GM18507 (cell line): Measurements from ENCODE around the gene ABCC5.
A peak's percentile ranks its signal among the peaks of the same experiment; 100 is the strongest.
"Not testable (repeated sequence)": the region's sequence is repeated elsewhere in the genome, so short reads cannot be mapped to it uniquely, and the experiment has no call there.

Experiments
- DNase-seq: peaks from one replicate; pipeline ENCODE4 v3.0.0; 2011; ENCODE audit warnings: low read depth; ENCODE audit not compliant: insufficient read length; ENCODE audit errors: extremely low spot score
- FAIRE-seq: peaks from 2 replicates; lab custom pipeline; 2011; peaks lifted over from hg19 to GRCh38; lab: Jason Lieb, UNC

The ABCC5 gene

DNA sequence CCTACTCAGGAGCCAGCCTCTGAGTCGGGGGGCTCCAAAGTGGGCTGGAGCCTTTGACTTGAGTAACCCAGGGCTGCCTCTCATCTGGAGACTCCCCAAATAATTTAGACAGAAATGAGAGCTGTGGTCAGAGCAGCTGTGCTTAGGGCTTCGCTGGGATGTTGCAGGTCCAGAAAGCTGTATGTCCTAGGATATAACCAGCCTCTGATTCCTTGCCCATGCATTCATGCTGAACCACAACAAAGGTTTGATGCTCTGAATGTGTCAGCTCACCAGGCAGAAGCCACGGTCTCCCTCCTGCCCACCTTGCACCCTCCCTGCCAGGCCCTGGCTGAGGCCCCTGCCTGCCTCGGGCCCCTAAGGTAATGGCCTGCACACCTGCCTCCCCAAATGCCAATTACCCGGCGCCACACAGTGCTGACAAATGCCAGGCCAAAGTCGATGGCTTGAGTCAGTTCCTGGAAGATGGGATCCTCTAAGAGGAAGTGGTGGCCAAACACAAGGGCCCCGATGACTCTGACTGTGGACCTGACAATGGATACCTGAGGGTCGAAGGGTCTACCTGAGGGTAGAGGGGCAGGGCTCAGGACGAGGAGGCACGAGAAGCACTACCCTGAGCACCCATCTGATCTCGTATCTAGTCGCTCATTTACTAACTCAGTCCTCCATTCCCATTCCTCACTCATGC is 111.3 kb downstream of the ABCC5 start:
- FAIRE-seq = no peak

DNA sequence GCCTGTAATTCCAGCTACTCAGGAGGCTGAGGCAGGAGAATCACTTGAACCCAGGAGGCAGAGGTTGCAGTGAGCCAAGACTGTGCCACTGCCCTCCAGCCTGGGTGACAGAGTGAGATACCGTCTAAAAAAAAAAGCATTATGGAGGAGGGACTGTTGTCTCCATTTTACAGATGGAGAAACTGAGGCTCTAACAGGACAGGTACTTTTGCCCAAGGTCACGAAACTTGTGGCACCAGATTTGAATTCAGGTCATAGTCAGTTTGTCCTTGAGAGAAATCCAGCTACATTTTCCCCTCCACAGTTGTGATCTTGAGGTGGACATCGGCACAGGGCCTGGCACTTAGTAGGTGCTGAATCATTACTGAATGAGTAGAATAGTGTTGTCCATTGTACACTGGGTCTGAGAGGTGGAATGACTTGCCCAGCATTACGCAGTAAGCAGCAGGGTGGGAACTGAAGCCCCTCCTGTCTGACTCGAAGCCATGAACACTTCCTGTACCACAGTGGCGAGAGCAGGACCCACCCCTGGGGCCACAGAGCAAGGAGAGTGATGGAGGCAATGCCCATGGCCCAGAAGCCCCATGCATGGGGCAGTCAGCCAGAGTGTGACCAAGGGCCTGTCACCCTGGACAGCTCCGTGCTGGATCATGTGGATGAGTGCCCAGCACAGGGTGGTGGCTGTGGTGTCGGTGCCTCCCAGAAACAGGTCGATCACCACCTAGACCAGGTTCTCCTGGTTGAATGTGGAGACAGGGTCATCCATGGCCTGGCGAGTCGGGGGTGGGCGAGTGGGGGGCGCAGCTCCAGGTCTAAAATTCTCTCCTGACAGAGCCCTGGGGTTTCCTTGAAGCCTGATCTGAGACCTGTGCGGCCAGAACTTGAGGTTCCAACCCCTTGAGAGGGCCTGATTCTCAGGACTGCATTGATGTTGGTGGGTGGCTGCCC is 112.6 kb downstream of the ABCC5 start:
- FAIRE-seq (no peak), DNase-seq (no peak)

More for the DNA sequence above, 111.3 kb downstream of the ABCC5 start:
- DNase-seq = no peak

DNA sequence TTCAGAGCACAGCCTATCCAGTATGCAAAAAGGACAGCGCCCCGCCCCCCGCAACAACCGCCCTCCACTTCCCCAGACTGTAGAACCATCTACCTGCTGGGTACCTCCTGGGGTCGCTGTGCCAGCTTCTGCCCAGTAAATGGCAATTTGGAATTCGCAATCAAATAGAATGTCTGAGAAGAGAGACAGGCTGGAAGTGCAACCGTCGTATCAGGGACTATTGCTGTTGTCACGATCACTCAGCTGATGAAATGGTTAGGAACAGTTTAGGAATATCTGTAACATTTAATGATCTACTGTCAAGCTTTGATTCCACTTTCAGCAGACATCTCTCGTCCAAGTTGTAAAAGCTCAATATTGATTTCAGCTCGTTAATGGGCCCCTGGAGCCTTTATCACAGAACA is 119.7 kb downstream of the ABCC5 start:
- no peak for DNase-seq
- FAIRE-seq = no peak

DNA sequence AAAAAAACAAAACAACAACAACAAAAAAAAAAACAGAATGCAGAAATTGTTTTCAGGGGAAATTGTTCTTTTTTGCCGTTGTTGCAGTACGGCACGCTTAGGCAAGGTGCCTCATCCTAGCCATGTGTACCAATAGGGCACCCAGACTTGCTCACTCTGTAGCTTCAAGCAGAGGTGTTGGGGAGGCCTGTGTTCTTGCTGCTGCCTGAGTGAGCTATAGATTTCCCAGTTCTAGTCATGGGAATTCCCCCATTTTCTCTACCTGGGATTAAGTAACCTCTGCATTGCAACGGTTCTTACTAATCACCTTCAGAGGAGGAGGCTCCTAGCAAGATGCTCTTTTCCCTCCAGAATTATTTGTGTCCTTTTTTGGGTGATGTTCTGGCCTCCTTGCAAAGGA is 120.1 kb downstream of the ABCC5 start:
- no peak for FAIRE-seq
- no peak for DNase-seq

DNA sequence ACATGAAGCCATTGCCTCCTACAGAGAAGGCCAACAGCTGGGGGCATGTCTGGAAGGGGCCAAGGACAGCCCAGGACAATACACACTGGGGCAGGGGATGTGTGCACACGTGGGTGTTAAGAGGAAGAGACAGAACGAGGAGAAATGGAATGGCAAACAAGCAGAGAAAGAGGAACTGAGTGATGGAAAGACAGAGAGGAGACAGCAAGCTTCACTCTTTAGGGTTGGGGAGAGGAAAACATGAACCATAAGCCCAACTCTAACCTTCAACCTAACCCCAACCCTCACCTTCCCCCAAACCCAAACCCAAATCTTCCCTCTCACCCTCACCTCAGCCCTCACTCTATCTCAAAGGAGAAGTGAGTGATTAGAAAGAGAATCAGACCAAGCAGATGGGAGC is 121.1 kb downstream of the ABCC5 start:
- DNase-seq (no peak), FAIRE-seq (no peak)

DNA sequence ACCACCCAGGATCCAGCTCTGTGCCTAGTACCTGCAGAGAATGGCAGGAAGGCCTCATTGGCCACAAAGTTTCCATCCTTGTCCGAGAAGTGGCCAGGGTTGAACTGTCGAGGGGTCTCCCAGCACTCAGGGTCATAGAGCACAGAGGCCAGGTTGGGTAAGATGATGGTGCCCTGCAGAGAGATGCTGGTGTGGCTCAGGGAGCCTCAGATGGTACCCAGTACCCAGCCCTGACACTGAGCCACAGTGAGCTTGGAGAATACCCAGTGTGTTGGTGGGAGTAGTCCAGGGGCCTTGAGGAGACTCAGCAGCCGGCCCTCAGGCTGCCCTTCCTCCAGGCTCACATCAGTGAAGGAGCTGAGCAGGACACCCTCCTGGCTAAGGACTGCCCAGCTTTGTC is 121.5 kb downstream of the ABCC5 start:
- DNase-seq = no peak
- no peak for FAIRE-seq

DNA sequence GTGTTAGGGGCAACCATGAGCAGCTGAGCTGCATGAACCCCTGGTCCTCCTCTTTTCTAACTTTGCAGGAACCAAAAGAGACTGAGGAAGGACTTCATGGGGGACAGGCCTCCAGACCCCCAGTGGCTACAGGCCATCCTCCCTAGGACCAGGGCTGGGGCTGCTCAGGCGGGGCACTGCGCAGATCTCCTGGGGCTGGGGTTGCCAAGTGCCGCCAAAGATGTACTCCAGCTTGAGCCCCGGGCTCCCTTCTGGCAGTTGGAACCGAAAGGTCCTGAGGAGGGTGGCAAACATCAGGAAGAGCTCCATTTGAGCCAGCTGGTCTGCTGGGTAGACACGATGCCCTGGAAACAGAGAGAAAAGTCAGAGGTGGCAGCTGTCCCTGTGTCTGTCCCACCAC is 121.9 kb downstream of the ABCC5 start:
- FAIRE-seq = no peak

DNA sequence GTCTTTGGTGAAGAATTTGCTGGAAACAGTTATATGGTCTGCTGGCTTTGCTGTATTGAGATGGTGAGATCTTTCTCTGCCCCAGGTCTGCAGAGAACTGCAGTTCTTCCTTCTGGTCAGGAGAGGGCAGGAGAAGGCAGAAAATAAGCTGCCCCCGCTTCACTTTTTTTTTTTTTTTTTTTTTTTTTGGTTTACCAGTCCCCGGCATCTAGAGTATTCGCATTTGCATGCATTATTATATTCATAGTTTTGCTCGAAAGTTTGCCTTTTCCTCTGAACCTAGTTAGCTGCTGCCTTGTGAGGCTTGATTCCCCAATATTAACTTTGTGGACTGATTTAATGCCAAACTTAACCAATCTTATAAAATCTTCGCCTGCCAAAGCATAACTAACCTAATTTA is 122.4 kb downstream of the ABCC5 start:
- DNase-seq = peak; percentile 67
- FAIRE-seq = peak; percentile 77

More for the DNA sequence above, 121.9 kb downstream of the ABCC5 start:
- no peak for DNase-seq

DNA sequence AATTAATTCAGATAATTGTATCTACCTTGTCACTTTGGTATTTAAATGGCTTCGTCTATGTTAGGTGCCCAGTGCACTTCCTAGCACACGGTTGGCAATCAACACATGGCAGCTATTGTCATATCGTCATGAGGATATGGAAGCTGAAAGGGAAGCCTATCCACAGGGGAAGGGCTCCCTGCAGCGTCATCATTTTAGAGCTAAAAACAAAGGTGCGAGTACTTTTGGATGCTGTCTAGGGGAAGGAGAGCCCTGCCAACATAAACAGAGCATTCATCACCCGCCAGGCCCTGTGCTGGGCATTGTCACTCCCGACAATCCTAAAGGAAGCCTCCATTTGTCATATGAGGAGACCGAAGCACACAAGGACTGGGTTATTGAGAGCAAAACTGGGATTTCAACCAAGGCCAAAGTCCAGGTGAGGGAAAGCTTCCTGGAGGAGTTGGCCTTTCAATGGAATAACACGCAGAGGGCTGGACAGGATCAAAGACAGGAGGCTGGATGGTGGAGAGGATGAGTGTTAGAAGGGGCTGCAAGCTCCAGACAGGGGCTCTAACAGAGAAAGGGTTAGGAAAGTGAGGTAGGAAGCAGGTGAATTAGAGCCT is 125.0 kb downstream of the ABCC5 start:
- DNase-seq = no peak
- no peak for FAIRE-seq

DNA sequence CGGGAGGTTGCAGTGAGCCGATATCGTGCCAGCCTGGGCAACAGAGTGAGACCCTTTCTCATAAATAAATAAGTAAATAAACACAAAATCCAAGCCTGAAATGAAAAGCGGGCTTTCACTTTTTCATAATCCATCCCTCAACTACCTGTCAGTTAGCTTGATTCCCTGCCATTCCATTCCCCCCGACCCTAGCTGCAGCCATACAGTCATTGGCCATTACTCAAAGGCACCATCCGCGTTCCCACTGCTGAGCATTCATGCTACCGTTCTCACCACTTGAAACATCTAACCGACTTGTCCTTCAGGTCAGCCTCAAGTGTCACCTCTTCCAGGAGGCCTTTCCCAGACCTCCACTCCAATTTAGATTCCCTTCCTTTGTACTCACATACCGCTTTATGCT is 131.9 kb downstream of the ABCC5 start:
- FAIRE-seq (no peak), DNase-seq (no peak)

DNA sequence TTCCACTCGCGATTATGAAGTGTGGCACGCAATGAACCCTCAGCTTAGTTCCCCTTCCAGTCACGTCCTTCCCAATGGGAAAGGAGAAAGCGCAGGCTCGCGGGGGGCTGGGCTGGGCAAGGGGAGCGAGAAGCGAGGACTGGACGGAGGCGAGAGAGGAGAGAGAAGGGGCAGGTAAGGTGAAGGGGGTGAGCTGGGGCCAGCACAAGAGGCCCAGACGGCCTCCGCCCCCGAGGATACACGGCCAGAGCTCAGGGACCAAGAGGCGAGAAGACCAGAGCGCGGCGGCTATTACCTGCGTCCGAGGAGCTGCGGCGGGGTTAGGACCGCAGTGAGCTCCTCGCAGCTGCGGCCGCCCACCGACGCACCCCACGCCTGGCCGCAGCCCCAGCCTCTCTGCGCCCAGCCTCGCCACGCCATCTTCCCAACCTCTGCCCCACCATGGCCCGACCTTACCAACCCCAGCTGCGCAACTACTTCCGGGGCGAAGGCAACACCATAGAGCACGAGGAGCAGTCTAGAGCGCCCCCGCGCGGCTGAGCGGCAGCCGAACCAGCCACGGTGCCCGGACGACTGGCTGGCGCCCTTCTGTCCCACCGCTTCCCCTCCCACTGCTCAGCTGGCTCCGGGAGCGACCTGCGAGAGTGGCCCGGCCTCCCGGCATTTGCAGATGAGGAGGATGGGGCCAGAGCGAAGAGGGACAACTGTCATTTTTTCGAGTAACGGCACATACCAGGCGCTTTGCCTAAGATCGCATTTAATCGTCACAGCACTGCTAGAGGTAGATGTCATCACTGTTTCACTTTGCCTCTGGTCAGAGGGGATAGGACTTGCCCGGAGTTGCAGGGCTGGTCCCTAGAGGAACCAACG is 133.0 kb downstream of the ABCC5 start, which contains the start of gene PARL:
TSS of gene PARL (minus strand) at position 454 of the 870 bp plus-strand sequence. CDS start at position 420, 34 bp downstream.
- FAIRE-seq (peak; percentile 85), DNase-seq (peak; percentile 90)

DNA sequence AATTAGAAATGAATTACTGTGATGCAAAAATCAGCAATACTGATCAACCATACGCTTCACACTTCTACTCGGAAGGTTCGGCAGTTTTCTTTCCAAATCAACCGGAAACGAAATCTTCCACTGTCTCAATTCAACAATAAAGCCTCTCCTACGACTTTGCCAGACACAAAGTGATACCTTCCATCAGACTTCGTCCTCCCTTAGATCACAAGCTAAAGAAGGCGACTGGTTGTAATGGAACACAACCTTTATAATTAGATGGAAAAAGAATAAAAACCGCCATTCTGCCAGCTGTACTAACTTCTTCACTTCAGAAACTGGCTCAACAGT is 133.6 kb downstream of the ABCC5 start:
- FAIRE-seq (no peak), DNase-seq (no peak)

DNA sequence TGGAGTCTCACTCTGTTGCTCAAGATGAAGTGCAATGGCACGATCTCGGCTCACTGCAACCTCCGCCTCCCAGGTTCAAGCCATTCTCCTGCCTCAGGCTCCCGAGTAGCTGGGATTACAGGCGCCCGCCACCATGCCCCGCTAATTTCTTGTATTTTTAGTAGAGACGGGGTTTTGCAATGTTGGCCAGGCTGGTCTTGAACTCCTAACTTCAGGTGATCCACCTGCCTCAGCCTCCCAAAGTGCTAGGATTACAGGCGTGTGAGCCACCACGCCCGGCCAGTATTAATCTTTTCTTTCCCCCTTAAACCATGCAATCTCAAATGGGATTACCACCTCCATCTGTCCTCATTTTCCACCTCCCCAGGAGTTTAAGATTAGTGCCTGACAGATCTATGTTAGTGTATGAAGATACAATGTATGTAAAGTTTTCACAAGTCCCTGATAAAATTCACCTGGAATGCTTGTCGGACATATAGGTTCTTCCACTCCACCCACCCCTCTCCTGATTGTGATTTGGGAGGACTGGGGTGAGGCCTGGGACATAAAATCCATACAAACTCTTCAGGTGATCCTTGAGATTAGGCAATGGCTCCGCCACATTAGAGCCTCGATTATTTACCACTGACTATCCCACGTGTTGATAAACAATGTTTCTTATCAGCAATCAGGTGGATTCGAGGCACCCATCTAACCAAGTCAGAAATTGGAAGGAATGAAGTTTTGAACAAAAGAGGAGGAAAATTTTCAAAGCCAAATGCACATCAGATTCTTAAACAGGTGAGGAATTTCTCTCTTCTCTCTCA is 134.2 kb downstream of the ABCC5 start:
- FAIRE-seq (no peak), DNase-seq (no peak)

DNA sequence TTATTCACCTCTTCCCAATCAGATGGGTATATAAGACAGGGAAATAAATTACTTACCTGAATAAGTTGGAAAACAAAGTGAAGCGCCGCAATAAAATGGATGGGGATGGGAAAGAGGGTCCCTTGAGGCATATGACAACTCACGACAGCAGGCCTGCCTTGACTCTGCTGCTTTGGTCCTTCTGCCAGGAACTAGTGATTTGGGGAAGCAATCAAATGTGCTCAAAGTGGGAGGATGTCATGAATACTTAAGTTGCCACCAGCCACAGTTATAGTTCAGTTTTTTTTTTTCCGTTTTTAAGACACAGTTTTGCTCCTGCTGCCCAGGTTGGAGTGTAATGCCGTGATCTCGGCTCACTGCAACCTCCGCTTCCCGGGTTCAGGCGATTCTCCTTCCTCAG is 137.6 kb downstream of the ABCC5 start:
- FAIRE-seq = no peak
- DNase-seq = no peak

DNA sequence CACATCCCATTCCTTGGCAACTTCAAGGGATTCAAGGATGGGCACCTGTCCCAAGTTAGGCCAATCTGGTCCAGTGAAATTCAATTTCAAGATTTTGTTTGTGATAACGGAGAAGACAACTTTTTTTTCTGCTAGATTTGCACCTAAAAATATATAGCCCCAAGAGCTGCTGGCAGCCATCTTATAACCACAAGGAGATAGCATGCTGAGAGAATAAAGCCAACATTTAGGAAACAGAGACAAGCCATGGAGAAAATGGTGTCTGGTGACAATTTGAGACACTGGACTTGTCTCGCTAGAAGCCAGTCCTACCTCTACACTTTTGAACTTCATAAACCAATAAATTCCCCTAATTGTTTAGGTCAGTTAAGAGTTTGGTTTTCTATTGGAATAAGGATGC is 138.4 kb downstream of the ABCC5 start:
- DNase-seq = no peak
- FAIRE-seq = no peak

DNA sequence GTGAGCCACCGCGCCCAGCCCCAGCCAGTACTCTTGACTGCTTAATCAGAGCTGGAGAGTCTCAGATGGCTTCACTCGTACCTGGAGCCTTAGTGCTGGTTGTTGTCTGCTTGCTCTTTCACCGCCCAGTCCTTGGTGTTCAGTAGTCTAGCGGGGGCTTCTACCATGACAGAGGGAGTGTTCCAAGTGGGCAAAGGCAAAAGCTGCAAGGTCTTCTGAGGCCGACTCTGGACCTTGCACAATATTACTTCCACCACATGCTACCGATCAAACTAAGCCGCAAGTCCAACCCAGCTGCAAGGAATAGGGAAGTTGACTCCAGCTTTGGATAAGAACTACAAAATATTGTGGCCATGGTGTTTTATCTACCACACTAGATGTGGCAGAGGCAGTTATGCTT is 139.6 kb downstream of the ABCC5 start:
- DNase-seq (no peak), FAIRE-seq (no peak)

DNA sequence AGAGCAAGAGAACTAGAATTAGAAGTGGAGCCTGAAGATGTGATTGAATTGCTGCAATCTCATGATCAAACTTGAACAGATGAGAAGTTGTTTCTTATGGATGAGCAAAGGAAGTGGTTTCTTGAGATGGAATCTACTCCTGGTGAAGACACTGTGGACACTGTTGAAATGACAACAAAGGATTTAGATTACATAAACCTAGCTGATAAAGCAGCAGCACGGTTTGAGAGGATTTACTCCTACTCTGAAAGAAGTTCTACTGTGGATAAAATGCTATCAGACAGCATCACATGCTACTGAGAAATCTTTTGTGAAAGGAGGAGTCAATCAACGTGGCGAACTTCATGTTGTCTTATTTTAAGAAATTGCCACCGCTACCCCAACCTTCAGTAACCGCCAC is 140.5 kb downstream of the ABCC5 start:
- not testable (repeated sequence) for FAIRE-seq, DNase-seq

DNA sequence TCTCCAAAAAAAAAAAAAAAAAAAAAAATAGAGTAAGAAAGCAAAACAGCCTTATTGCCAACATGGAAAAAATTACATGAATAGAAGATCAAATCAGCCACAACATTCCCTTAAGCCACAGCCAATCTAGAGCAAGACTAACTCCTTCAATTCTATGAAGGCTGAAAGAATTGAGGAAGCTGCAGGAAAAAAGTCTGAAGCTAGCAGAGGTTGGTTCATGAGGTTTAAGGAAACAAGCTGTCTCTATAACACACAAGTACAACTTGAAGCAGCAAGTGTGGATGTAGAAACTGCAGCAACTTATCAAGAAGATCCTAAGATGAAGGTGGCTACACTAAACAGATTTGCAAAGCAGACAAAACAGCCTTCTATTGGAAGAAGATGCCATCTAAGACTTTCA is 142.3 kb downstream of the ABCC5 start:
- FAIRE-seq (no peak), DNase-seq (no peak)

DNA sequence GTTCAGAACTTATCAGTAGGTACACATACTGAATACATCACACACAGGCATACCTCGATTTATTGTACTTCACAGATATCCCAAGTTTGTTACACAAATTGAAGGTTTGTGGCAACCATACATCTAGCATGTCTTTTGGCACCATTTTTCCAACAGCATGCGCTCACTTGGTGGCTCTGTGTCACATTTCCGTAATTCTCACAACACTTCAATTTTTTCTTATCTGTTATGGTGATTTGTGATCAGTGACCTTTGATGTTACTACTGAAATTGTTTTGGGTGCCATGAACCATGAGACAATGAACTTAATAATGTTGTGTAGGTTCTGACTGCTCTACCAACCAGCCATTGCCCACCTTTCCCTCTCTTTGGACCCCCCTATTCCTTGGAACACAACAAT is 143.8 kb downstream of the ABCC5 start:
- FAIRE-seq (no peak), DNase-seq (no peak)
